ENCODE measurements around the gene NRAP. TPM values are rescaled to one million over a fixed set of nuclear protein-coding genes. Genes with fewer than 3 reads are reported as not detected.

NRAP gene
- total RNA-seq, 2 donors from 2014 or later, result not detected

DNA sequence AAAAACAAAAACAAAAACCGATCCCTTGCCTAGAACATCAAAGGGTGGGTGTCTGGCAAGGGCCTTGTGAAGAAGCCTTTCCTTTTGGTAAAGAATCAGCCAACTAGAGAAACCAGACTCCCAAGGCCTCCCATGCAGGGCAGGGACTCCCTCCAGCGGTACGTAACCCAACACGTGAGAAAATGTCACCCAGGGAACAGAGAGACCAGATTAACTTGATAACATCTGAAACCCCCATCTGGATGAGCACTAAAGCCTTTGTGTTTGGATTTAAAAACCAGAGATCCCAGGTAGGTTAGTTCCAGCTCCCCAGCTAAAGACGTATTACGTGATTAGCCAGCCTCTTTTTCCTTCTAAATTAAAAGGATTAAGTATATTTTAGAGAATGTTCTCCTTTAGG, 114.0 kb downstream of the NRAP start:
- TF ChIP-seq POLR2A (IDR thresholded peaks at IDR 0.05) (no peak), CTCF (IDR thresholded peaks at IDR 0.05) (no peak)
- Histone ChIP-seq H3K36me3 (replicated peaks in 1 of 2; ENCODE audit: insufficient read depth in 1 of 2, low read depth in 2 of 2) (no peaks in the 10 kb centered on the region), H3K27me3 (no peaks in the 10 kb centered on the region), H3K4me3 (no peak overlapping the region), H3K27ac (peak overlapping the region in 1 of 4 donors; percentile 6), H3K9me3 (no peaks in the 10 kb centered on the region), H3K4me1 (peaks cover 21% of the 10 kb centered on the region)
- WGBS, 2 donors, result 92 to 93% methylated on average over 6 of the region's 6 CpGs
- intact Hi-C loops (cut with DNase I), result no loop called here
- ATAC-seq, result no peak
- no peak for DNase-seq

DNA sequence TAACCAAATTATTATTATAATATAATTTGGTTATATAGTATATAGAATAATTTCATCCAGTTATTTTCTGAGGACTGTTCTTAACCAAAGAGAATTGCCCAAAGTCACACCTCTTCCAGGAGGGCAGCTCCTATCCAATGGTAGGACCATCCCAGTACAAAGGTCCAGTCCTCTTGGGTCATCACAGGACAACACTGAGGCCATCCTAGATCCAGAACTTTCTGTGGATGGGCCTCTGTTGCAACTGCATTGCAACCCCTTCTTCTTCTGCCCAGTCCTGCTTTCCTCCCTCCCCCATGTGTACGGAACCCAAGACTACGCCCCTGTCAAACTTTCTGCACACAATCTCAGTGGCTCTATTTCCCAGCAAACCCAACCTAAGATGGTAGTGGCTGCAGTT, 116.4 kb downstream of the NRAP start:
- Histone ChIP-seq H3K27ac (no peak overlapping the region), H3K9me3 (no peaks in the 10 kb centered on the region), H3K4me1 (peaks cover 11% of the 10 kb centered on the region), H3K4me3 (no peak overlapping the region), H3K36me3 (replicated peaks in 1 of 2; ENCODE audit: insufficient read depth in 1 of 2, low read depth in 2 of 2) (no peaks in the 10 kb centered on the region), H3K27me3 (no peaks in the 10 kb centered on the region)
- DNase-seq, result no peak
- TF ChIP-seq POLR2A (IDR thresholded peaks at IDR 0.05) (no peak), CTCF (IDR thresholded peaks at IDR 0.05) (no peak)
- no peak for ATAC-seq
- intact Hi-C loops (cut with DNase I), result no loop called here
- WGBS, 2 donors, result 88 to 90% methylated on average over 2 of the region's 2 CpGs

GRCh38 chr10:113544392-113544791, 119.4 kb downstream of the NRAP start:
- intact Hi-C loops (cut with DNase I), result no loop called here
- peaks cover 35% of the 10 kb centered on the region for H3K4me1 ChIP-seq
- 79 to 94% methylated on average over 1 of the region's 1 CpG for WGBS, 2 donors
- H3K9me3 ChIP-seq, result no peaks in the 10 kb centered on the region
- ATAC-seq (no peak), DNase-seq (no peak)
- no peaks in the 10 kb centered on the region for H3K27me3 ChIP-seq
- TF ChIP-seq CTCF (IDR thresholded peaks at IDR 0.05), result no peak
- TF ChIP-seq POLR2A (IDR thresholded peaks at IDR 0.05), result no peak
- no peaks in the 10 kb centered on the region for H3K36me3 ChIP-seq (replicated peaks in 1 of 2; ENCODE audit: insufficient read depth in 1 of 2, low read depth in 2 of 2)
- H3K27ac ChIP-seq, result no peak overlapping the region
- H3K4me3 ChIP-seq, result no peak overlapping the region

GRCh38 chr10:113543107-113543955, 120.5 kb downstream of the NRAP start:
- 78 to 83% methylated on average over 5 of the region's 5 CpGs for WGBS, 2 donors
- intact Hi-C loops (cut with DNase I), result no loop called here
- DNase-seq, result no peak
- TF ChIP-seq CTCF (IDR thresholded peaks at IDR 0.05), result no peak
- Histone ChIP-seq H3K27me3 (no peaks in the 10 kb centered on the region), H3K9me3 (no peaks in the 10 kb centered on the region), H3K4me1 (peaks cover 37% of the 10 kb centered on the region), H3K4me3 (no peak overlapping the region), H3K36me3 (replicated peaks in 1 of 2; ENCODE audit: insufficient read depth in 1 of 2, low read depth in 2 of 2) (no peaks in the 10 kb centered on the region), H3K27ac (no peak overlapping the region)
- ATAC-seq, result no peak

DNA sequence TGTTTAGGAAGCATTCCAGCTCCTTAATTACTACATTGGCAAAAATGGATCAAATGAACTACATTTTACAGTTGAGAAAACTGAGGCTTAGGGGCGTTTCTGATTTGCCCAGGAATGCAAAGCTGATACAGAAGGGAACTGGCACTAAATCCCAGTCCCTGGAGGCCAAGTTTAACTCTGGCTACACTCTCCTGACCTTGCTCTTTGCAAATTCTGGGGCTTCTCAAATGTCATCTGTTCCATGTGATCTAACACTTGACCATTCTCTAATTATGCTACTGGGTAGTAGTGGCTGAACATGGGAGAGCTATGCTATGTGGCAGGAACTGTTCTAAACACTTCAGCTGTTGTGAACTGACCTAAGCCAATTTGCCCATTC, 122.3 kb downstream of the NRAP start:
- intact Hi-C loops (cut with DNase I), result no loop called here
- peak; percentile 67 for ATAC-seq
- H3K4me3 ChIP-seq, result no peak overlapping the region
- DNase-seq, result peak in 2 of 4 donors; percentile 28 to 30
- no peaks in the 10 kb centered on the region for H3K9me3 ChIP-seq
- H3K27ac ChIP-seq, result peak overlapping the region in 3 of 4 donors; percentile 6 to 67 (median 49)
- TF ChIP-seq POLR2A (IDR thresholded peaks at IDR 0.05), result no peak
- TF ChIP-seq CTCF (IDR thresholded peaks at IDR 0.05), result no peak
- peaks cover 37% of the 10 kb centered on the region for H3K4me1 ChIP-seq
- H3K36me3 ChIP-seq (replicated peaks in 1 of 2; ENCODE audit: insufficient read depth in 1 of 2, low read depth in 2 of 2), result no peaks in the 10 kb centered on the region
- 7 to 20% methylated on average over 1 of the region's 1 CpG for WGBS, 2 donors
- H3K27me3 ChIP-seq, result no peaks in the 10 kb centered on the region
